Upper lobe of left lung (tissue), 6 donors: Measurements from ENCODE around the gene GRHL1. TPM values are rescaled to one million over a fixed set of nuclear protein-coding genes. Genes with fewer than 3 reads are reported as not detected.

ENCODE experiments used
- ATAC-seq, 2 donors: fragments of 200-7000 bp; cut with Tn5 transposase; one replicate each; pipeline ENCODE4 v1.9.1; 2022; ENCODE audit warnings: mild to moderate bottlenecking in 2 of 2, moderate library complexity in 2 of 2; ENCODE audit not compliant: low FRiP score in 2 of 2
- DNase-seq, 2 donors: peaks; one replicate each; pipeline ENCODE4 v3.0.0-alpha.2; 2019 to 2020
- H3K27ac ChIP-seq, 4 donors: fragments of 200-600 bp; sonication (generic); one replicate each; pipeline ENCODE4 v1.5.1; 2016 to 2019
- H3K27me3 ChIP-seq, 4 donors: fragments of 200-600 bp; sonication (generic); one replicate each; pipeline ENCODE4 v1.5.1; 2017 to 2019
- H3K36me3 ChIP-seq, 4 donors: fragments of 200-600 bp; sonication (generic); one replicate each; pipeline ENCODE4 v1.5.1; 2016 to 2019
- H3K4me1 ChIP-seq, 4 donors: fragments of 200-600 bp; sonication (generic); one replicate each; pipeline ENCODE4 v1.5.1; 2018 to 2019
- H3K4me3 ChIP-seq, 4 donors: fragments of 200-600 bp; sonication (generic); one replicate each; pipeline ENCODE4 v1.5.1; 2017 to 2019; ENCODE audit warnings: mild to moderate bottlenecking in 2 of 4, moderate library complexity in 1 of 4
- H3K9me3 ChIP-seq, 4 donors: fragments of 200-600 bp; sonication (generic); one replicate each; pipeline ENCODE4 v1.5.1; 2018 to 2019
- EP300 ChIP-seq, 4 donors: sonication (generic); formaldehyde crosslinking; IDR thresholded peaks; one replicate each; pipeline ENCODE4 v1.5.1; 2017; ENCODE audit warnings: antibody characterized with exemption in 4 of 4, control low read depth in 2 of 4
- POLR2A ChIP-seq, 4 donors: fragments of 450-650 bp; IDR thresholded peaks; one replicate each; pipeline ENCODE4 v1.5.1; 2016 to 2017; ENCODE audit warnings: antibody characterized with exemption in 4 of 4, mild to moderate bottlenecking in 2 of 4
- POLR2AphosphoS5 ChIP-seq, 2 donors: sonication (generic); formaldehyde crosslinking; IDR thresholded peaks; one replicate each; pipeline ENCODE4 v1.5.1; 2017; ENCODE audit warnings: antibody characterized with exemption in 2 of 2
- WGBS, 2 donors: methylation state at CpG; one replicate each; pipeline ENCODE4 v1.1.5; 2017 to 2018; 5-methylcytosine and 5-hydroxymethylcytosine counted together
- total RNA-seq, 6 donors: library from RNA; depleted of rRNA in 4 of 6; stranded (reverse); fragments of >200 nt in 4 of 6; gene quantifications; one replicate each; pipeline versions ENCODE4 v1.1.0 to v1.2.1, GENCODE V29; 2016 to 2021
- TF ChIP-seq, protein P1 (sequence below), 6 experiments: fragments of 450-650 bp in 4 of 6; fragments of 200-600 bp in 2 of 6; sonication (generic) in 2 of 6; IDR thresholded peaks; one replicate each; pipeline ENCODE4 v1.5.1; 2016 to 2019; ENCODE audit warnings: antibody characterized with exemption in 6 of 6
- donor health status: DM: no; HTN: no; CAD: no; lungs with moderate emphysema.
- donor health status: DM: no; HTN: yes; CAD: no; lungs with severe emphysema.

Gene GRHL1
- total RNA-seq, 6 donors from 2014 or later, result 4.3 to 18.0 (median 10.1) TPM

DNA sequence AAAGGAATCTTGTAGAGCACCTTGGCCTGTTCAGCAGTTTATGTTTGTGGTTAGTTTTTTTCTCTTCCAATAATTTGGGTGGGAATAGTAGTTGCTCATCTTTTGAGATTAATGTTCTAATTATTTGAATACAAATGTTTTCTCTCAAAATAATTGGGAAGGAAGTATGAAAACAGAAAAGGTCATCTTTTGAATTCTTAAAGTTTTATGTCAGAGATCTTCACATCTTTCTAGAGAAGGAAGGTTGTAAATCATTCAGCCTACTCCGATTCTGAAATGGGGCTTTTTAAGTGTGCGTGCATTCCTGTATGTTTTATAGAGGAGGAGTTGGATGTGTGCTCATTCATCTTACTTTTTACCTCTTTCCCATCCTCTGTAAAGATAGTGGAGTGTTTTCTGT, 29.0 kb downstream of the GRHL1 start:
- TF ChIP-seq POLR2A (IDR thresholded peaks at IDR 0.05) (no peak), POLR2AphosphoS5 (IDR thresholded peaks at IDR 0.05) (no peak), EP300 (IDR thresholded peaks at IDR 0.05) (no peak)
- TF ChIP-seq, protein P1, sequence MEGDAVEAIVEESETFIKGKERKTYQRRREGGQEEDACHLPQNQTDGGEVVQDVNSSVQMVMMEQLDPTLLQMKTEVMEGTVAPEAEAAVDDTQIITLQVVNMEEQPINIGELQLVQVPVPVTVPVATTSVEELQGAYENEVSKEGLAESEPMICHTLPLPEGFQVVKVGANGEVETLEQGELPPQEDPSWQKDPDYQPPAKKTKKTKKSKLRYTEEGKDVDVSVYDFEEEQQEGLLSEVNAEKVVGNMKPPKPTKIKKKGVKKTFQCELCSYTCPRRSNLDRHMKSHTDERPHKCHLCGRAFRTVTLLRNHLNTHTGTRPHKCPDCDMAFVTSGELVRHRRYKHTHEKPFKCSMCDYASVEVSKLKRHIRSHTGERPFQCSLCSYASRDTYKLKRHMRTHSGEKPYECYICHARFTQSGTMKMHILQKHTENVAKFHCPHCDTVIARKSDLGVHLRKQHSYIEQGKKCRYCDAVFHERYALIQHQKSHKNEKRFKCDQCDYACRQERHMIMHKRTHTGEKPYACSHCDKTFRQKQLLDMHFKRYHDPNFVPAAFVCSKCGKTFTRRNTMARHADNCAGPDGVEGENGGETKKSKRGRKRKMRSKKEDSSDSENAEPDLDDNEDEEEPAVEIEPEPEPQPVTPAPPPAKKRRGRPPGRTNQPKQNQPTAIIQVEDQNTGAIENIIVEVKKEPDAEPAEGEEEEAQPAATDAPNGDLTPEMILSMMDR (IDR thresholded peaks at IDR 0.05), result no peak
- ATAC-seq (no peak), DNase-seq (no peak)
- 79 to 92% methylated on average over 2 of the region's 2 CpGs for WGBS, 2 donors
- Histone ChIP-seq H3K27ac (no peak overlapping the region), H3K4me3 (no peak overlapping the region), H3K27me3 (no peaks in the 10 kb centered on the region), H3K4me1 (peaks cover 20 to 33% (median 26%) of the 10 kb centered on the region in 4 donors), H3K9me3 (no peaks in the 10 kb centered on the region), H3K36me3 (no peaks in the 10 kb centered on the region)

DNA sequence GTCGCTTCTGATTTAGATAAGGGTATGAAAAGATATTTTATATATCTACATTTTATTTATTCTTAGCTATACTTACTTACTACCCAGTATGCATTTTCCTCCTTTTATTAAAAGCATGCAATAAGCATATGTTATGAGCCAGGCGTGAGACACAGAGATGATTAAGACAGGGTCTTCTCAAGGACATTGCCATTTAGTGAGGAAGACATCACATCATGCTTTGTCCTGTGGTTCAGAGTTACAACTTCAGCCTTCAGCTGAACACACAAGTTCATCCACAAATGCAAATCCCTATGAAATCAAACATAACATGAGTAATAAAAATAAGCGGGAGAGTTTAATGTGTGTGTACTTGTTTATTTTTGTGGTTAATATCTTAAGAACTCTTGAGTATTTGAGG, 30.2 kb downstream of the GRHL1 start:
- 86 to 92% methylated on average over 3 of the region's 3 CpGs for WGBS, 2 donors
- Histone ChIP-seq H3K27me3 (no peaks in the 10 kb centered on the region), H3K36me3 (no peaks in the 10 kb centered on the region), H3K9me3 (no peaks in the 10 kb centered on the region), H3K4me3 (no peak overlapping the region), H3K4me1 (peaks cover 10 to 22% (median 15%) of the 10 kb centered on the region in 4 donors), H3K27ac (no peak overlapping the region)
- DNase-seq (no peak), ATAC-seq (no peak)
- TF ChIP-seq, protein P1 (IDR thresholded peaks at IDR 0.05), result no peak
- TF ChIP-seq POLR2A (IDR thresholded peaks at IDR 0.05) (no peak), POLR2AphosphoS5 (IDR thresholded peaks at IDR 0.05) (no peak), EP300 (IDR thresholded peaks at IDR 0.05) (no peak)

DNA sequence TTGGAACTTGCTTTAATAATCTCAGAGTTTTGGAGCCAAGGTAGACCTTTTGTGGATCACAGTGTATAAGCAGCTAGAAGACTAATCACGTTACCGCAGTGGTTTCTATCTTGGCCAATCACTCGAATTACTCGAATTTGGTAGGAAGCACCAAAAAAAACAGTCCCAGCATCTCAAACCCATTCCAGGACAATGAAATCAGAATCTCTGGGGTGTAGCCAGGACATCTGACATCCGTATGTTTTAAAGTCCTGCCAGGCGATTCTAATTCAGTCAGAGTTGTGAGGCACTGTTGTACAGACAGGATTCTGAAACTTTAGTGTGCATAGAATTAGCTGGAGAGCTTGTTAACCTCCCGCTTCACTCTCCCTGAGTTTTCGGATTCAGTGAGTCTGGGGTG, 30.8 kb downstream of the GRHL1 start:
- no peaks in the 10 kb centered on the region for H3K9me3 ChIP-seq
- TF ChIP-seq, protein P1 (IDR thresholded peaks at IDR 0.05), result no peak
- TF ChIP-seq EP300 (IDR thresholded peaks at IDR 0.05) (no peak), POLR2AphosphoS5 (IDR thresholded peaks at IDR 0.05) (no peak), POLR2A (IDR thresholded peaks at IDR 0.05) (no peak)
- ATAC-seq (peak in 1 of 2 donors; percentile 83), DNase-seq (no peak)
- H3K4me3 ChIP-seq, result no peak overlapping the region
- peaks cover 10 to 20% (median 13%) of the 10 kb centered on the region in 4 donors for H3K4me1 ChIP-seq
- no peak overlapping the region for H3K27ac ChIP-seq
- no peaks in the 10 kb centered on the region for H3K27me3 ChIP-seq
- no peaks in the 10 kb centered on the region for H3K36me3 ChIP-seq
- WGBS, 2 donors, result 83 to 84% methylated on average over 8 of the region's 8 CpGs

DNA sequence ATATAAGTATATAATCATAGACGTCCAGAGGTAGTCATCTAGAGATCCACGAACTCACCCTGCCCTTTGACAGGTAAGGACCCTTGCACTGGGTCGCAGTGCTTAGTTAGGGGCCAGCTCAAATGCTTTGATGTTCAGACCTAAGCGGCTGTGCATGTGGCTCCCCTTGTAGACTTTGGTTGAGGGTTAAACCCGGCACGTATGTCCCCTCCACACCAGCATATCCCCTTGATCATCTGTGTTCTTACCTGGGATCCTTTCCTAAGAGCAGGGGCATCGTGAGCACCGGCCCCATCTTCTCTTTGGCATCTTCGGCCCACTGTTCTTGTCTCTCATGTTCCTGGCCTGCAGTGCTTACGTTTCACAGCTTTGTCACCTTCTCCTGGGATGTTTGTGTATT, 31.4 kb downstream of the GRHL1 start:
- H3K4me3 ChIP-seq, result no peak overlapping the region
- H3K4me1 ChIP-seq, result peaks cover 10 to 20% (median 13%) of the 10 kb centered on the region in 4 donors
- no peak for DNase-seq
- no peak overlapping the region for H3K27ac ChIP-seq
- WGBS, 2 donors, result 88 to 93% methylated on average over 9 to 10 of the region's 10 CpGs
- no peaks in the 10 kb centered on the region for H3K36me3 ChIP-seq
- H3K27me3 ChIP-seq, result no peaks in the 10 kb centered on the region
- TF ChIP-seq, protein P1 (IDR thresholded peaks at IDR 0.05), result no peak
- no peak for TF ChIP-seq POLR2AphosphoS5 (IDR thresholded peaks at IDR 0.05)
- no peak for TF ChIP-seq EP300 (IDR thresholded peaks at IDR 0.05)
- TF ChIP-seq POLR2A (IDR thresholded peaks at IDR 0.05), result no peak
- no peaks in the 10 kb centered on the region for H3K9me3 ChIP-seq
- ATAC-seq, result no peak
